GM13977 (cell line): ENCODE results near the gene DHRSX.
"Not testable (repeated sequence)": the region's sequence is repeated elsewhere in the genome, so short reads cannot be mapped to it uniquely, and the experiment has no call there.

Experiments used
- DNase-seq: peaks from one replicate; pipeline ENCODE4 v3.0.0; 2012; ENCODE audit warnings: low spot score
- in situ Hi-C: fragments of 300-500 bp; cut with MboI; formaldehyde crosslinking; loops from one replicate; pipeline ENCODE4 v1.12.0; 2022; ENCODE audit warnings: low sequenced_read_pairs, low pct_unique_long_range_greater_than_20kb, mixed read lengths, inconsistent platforms; ENCODE audit not compliant: unreplicated experiment
- TF ChIP-seq, protein P1 (sequence below): IDR thresholded peaks from 2 replicates; pipeline ENCODE4 v1.5.1; 2012; ENCODE audit warnings: mild to moderate bottlenecking, control low read depth; ENCODE audit not compliant: insufficient read depth; ENCODE audit errors: extremely low read depth, missing control alignments

The DHRSX gene

GRCh38 chrX:2243913-2244460 is 256.8 kb downstream of the DHRSX start:
- TF ChIP-seq, protein P1, sequence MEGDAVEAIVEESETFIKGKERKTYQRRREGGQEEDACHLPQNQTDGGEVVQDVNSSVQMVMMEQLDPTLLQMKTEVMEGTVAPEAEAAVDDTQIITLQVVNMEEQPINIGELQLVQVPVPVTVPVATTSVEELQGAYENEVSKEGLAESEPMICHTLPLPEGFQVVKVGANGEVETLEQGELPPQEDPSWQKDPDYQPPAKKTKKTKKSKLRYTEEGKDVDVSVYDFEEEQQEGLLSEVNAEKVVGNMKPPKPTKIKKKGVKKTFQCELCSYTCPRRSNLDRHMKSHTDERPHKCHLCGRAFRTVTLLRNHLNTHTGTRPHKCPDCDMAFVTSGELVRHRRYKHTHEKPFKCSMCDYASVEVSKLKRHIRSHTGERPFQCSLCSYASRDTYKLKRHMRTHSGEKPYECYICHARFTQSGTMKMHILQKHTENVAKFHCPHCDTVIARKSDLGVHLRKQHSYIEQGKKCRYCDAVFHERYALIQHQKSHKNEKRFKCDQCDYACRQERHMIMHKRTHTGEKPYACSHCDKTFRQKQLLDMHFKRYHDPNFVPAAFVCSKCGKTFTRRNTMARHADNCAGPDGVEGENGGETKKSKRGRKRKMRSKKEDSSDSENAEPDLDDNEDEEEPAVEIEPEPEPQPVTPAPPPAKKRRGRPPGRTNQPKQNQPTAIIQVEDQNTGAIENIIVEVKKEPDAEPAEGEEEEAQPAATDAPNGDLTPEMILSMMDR, result no peak
- no peak for DNase-seq
- in situ Hi-C loops, result no loop called here

- DNase-seq, result no peak
- in situ Hi-C loops, result no loop called here
- TF ChIP-seq, protein P1, result no peak
Observed at GRCh38 chrX:2242980-2243379, 257.8 kb downstream of the DHRSX start.

- TF ChIP-seq, protein P1, result no peak
- DNase-seq, result no peak
- in situ Hi-C loops, result no loop called here
Observed at GRCh38 chrX:2242326-2242725, 258.4 kb downstream of the DHRSX start.

DNA sequence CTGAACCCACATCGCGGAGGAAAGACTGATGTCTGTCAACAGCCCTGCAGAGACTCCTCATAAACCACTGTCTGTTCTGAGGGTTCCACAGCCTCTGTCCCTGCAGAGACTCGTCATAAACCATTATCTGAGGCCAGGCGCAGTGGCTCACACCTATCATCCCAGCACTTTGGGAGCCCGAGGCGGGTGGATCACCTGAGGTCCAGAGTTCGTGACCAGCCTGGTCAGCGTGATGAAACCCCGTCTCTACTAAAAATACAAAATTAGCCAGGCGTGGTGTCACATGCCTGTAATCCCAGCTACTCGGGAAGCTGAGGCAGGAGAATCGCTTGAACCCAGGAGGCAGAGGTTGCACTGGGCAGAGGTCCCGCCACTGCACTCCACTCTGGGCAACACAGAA is 259.3 kb downstream of the DHRSX start:
- DNase-seq, in situ Hi-C loops: not testable (repeated sequence)

DNA sequence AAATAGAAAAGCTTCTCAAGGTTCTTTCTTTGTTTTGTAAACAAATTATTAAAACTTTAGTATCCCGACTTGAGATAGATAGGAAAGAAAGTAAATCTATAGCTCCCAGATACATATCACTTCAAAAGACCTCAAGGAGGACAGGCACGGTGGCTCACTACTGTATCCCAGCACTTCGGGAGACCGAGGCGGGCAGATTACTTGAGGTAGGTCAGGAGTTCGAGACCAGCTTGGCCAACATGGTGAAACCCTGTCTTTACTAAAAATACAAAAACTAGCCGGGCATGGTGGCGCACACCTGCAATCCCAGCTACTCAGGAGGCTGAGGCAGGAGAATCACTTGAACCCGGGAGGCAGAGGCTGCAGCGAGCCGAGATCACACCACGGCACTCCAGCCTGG is 260.0 kb downstream of the DHRSX start:
- in situ Hi-C loops, DNase-seq: not testable (repeated sequence)

DNA sequence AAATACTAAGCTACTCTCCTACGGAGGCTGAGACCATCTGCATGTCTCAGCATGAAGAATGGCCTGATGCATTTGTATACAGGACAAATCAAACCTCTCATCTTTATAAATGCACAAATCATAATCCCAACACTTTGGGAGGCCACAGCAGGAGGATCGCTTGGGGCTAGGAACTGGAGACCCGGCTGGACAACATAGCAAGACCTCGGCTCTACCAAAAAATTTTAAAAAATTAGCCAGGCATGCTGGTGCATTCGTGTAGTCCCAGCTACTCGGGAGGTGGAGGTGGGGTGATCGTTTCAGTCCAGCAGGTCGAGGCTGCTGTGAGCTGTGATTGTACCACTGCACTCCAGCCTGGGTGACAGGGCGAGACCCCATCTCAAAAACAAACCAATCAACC is 262.8 kb downstream of the DHRSX start:
- TF ChIP-seq, protein P1, result no peak
- in situ Hi-C loops, result no loop called here
- no peak for DNase-seq

GRCh38 chrX:2231570-2232192 is 269.1 kb downstream of the DHRSX start:
- TF ChIP-seq, protein P1, result no peak
- in situ Hi-C loops, result no loop called here
- no peak for DNase-seq

DNA sequence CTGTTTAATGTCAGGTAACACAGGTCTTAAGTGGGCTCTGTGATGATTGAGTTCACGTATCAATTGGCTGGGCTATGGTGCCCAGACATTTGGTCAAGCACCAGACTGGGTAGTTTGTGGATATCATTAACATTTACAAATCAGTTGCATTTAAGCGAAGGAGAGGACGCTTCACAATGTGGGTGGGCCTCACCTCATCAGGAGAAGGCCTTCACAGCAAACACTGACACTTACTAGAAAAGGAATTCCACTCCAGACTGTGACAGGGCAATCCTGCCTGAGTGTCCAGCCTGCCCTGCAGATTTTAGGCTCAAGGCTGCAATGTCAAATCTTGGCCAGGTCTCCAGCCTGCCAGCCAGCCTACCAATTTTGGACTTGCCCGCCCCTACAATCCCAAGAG is 270.3 kb downstream of the DHRSX start:
- TF ChIP-seq, protein P1, result no peak
- in situ Hi-C loops, result no loop called here
- DNase-seq, result no peak
